Activated CD4-positive, CD25-positive, alpha-beta regulatory T cell treated with anti-CD3 and anti-CD28 coated beads, Interleukin-2, amount 50 U/mL, for 72 hours (primary cell): ENCODE results near the gene SMARCA4.
"Not testable (repeated sequence)": the region's sequence is repeated elsewhere in the genome, so short reads cannot be mapped to it uniquely, and the experiment has no call there.

ENCODE experiments used
- DNase-seq: peaks from one replicate; pipeline ENCODE4 v3.0.0; 2021

SMARCA4 gene

DNA sequence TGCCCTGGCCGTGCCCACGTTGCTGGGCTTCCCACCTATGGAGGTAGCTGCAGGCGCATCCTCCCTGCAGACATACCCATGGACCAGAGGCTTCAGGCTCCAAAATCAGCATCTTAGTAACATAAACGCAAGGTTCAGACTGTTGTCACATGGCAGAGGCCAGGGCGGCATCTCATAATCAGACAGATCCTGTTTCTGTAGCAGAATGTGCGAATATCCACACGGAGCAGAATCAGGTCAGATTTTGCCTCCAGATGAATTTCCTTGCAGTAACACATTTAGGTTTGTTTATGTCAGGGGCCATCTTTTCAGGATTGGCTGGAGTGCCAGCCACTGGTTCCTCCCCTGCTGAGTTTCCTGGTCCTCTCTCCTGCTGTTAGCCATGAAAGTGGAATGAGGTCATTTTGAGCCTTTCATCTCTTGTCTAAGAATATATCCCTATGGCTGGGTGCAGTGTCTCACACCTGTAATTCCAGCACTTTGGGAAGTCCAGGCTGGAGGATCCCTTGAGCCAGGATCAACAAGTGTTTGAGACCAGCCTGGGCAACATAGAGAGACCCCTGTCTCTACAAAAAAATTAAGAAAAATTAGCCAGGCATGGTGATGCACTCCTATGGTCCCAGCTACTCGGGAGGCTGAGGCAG is 20.5 kb downstream of the SMARCA4 start:
- DNase-seq: no peak

DNA sequence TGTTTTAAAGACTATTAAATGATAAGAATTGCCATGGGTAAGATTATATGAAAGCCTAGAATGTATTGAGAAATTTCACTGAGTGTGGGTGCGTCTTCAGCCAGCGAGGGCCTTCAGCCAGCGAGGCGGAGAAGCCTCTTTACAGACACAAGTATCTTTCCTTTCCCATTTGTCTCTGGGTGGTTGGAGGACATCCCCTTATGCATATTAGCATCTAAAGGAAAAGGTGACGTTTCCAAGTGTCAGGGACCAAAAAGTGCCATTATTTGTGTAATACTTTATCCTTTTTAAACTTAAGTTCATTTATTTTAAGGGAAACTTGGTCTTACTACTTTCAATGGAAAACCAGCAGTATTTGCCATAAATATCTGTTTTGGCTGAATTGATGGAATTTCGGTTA is 22.2 kb downstream of the SMARCA4 start:
- no peak for DNase-seq

DNA sequence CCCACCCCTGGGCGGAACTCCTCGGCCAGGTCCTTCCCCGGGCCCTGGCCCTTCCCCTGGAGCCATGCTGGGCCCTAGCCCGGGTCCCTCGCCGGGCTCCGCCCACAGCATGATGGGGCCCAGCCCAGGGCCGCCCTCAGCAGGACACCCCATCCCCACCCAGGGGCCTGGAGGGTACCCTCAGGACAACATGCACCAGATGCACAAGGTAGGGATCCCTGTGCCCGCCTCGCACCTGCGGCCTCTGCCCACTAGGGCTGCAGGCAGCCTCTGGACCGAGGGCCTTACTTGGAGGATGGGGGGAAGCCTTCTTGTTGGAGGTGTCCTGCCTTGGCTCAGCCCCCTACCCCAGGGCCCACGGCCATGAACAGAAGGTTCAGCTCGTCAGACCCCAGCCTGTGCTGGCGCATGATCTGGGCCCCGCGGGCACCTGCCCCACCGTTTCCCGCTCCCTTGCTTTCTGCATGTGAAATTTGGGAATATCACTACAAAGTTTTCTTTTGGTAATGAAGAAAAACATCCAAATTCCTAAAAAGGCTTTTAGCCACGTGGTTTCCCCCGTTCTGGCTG is 23.4 kb downstream of the SMARCA4 start:
- no peak for DNase-seq

DNA sequence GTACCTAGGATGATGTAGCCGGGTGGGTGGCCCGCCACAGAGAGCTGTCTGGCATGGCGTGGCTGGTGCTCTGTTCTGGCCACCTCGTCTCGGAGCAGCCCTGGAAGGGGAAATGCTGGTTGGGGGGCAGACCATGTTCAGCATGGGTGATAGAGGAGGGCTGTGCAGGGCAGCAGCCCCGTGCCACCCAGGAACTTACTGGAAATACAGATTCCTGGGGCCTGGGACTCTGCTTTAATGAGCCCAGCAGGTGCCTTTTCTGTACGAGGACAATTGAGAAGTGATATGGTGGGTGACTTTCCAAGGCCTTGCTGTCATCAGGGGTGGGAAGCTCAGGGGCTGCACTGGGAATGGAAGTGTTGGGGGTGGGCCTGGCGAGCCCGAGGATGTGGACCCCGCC is 24.7 kb downstream of the SMARCA4 start:
- DNase-seq: no peak

DNA sequence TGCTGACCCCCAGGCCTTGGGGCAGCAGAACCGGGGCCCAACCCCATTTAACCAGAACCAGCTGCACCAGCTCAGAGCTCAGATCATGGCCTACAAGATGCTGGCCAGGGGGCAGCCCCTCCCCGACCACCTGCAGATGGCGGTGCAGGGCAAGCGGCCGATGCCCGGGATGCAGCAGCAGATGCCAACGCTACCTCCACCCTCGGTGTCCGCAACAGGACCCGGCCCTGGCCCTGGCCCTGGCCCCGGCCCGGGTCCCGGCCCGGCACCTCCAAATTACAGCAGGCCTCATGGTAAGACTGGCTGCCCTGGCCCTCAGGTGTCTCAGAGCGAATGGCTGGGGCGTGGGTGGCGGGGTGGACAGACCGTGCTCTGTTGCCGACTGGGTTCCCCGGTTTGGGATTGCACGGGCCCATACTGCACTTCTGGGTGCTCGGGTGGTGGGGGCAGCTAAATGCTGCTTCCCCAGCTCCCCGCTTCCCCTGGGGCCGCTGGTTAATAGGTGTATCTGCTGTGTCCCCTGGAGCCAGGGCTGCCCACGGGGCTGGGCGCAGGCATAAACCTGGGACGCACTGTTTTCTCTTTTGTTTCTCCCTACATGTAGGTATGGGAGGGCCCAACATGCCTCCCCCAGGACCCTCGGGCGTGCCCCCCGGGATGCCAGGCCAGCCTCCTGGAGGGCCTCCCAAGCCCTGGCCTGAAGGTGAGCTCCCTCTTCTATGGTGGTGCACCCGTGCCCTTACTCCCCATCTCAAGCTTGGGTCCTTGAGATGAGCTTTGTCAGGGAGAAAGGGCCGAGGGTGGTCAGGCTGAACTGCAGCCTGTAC is 25.7 kb downstream of the SMARCA4 start:
- no peak for DNase-seq

DNA sequence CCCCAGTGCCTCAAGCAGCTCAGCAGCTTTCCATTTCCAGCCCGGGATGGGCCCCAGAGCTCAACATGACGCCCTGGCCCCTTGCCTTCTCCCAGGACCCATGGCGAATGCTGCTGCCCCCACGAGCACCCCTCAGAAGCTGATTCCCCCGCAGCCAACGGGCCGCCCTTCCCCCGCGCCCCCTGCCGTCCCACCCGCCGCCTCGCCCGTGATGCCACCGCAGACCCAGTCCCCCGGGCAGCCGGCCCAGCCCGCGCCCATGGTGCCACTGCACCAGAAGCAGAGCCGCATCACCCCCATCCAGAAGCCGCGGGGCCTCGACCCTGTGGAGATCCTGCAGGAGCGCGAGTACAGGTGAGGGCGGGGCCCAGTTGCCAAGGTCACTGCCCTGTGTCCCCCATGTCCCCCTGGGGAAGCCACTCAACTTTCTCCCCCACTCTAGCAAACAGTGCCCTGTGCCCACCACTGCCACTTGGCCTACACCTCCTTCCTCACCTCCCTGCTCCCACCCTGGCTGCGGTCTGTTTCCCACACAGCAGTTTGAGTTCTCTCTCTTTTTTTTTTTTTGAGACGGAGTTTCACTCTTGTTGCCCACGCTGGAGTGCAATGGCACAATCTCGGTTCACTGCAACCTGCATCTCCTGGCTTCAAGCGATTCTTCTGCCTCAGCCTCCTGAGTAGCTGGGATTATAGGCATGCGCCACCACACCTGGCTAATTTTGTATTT is 26.9 kb downstream of the SMARCA4 start:
- DNase-seq: no peak

DNA sequence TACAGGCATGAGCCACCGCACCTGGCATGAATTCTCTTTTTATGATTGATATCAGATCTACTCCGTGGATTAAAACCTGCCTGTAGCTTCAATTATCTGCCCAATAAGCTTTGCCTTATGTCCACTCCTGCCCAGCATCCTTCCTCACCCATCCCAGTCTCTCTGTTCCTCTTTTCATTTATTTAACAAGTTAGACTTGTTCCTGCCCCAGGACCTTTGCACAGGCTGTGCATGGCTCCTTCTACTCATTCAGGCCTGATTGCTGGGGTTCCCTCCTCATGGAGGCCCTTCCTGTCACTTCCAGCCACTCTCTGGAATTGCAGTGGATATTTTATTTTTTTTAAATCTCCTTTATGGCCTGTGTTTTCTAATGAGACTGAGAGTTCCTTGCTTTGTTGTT is 27.6 kb downstream of the SMARCA4 start:
- DNase-seq: no peak

DNA sequence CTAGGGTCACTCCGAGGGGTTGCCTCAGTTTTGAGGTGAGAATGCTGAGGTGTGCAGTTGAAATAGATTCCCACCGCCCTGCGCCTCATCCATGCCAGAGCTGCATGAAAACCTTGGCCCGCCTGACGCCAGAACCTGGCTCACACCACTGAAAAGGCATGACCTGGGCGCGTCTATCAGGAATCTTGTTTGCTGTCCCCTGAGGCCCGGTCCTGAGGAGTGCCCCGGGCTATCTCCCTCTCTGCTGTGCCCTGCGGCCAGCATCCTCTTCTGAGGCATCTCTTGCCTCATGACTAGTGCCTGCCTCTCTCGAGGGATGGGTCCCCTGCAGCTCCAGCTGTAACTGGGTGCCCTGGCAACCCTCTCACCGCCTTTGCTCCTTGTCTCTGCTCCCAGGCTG is 28.1 kb downstream of the SMARCA4 start:
- no peak for DNase-seq

DNA sequence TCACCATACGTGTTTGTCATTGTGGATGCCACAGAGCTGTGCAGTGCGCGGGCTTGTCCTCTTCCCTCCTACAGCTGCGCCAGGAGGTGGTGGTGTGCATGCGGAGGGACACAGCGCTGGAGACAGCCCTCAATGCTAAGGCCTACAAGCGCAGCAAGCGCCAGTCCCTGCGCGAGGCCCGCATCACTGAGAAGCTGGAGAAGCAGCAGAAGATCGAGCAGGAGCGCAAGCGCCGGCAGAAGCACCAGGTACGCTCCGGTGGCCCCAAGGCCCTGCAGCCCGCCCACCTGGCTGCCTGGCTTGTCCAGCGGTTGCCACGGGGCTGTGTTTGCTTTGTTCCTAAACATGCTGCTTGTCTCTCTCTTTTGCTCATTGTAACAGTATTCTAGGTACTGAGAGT is 30.2 kb downstream of the SMARCA4 start:
- no peak for DNase-seq

DNA sequence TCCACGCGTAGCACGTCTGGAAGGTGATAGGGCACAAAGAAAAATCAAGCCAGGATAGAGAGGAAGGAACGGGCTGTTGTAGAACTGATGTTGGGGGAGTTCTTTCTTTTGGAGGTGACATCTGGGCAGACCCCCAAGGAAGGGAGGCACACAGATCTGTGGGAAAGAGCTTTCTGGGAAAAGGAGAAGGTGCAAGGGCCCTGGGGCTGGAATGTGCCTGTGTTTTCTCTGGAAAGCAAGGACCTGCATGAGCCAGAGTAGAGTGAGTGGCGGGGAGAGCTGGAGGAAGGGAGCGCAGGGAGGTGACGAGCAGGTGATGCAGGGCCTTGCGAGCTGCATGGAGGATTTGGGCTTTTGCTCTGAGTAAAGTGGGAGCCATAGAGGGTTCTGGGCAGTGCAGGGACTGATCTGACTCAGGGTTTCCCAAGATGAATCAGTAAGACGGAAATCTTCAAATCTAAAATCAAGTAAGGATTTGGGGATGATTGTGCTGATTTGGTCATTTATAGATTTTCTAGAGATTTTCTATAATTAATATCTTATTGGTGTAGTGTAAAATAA is 30.8 kb downstream of the SMARCA4 start:
- DNase-seq: no peak

DNA sequence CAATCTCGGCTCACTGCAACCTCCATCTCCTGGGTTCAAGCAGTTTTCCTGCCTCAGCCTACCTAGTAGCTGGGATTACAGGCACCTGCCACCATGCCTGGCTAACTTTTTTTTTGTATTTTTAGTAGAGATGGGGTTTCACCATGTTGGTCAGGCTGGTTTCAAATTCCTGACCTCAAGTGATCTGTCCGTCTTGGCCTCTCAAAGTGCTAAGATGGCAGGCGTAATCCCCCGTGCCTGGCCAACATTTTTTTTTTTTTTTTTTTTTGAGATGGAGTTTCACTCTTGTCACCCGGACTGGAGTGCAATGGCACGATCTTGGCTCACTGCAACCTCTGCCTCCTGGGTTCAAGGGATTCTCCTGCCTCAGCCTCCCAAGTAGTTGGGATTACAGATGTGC is 31.3 kb downstream of the SMARCA4 start:
- not testable (repeated sequence) for DNase-seq

DNA sequence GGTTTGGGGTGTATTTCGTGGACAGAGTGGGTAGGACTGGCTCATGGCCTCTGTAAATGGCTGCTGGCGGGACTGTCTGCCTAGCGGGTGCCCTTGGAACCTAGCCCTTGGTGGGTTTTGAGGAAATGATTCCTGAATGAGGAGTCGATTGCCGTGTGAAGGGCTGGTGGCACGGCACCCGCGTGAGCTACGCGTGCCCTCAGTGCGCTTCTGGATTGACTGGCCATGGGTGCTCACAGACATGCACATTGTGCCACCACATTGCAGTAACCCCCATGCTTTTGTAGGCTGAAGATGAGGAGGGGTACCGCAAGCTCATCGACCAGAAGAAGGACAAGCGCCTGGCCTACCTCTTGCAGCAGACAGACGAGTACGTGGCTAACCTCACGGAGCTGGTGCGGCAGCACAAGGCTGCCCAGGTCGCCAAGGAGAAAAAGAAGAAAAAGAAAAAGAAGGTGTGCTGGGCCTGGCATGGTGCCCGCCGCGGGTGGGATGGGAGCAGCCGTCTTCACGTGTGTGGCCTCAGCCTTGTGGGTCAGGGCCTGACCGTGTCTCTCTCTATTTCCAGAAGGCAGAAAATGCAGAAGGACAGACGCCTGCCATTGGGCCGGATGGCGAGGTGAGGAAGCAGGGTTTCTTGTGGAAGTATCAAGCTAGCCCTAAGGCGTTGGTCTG is 35.2 kb downstream of the SMARCA4 start:
- DNase-seq: no peak

DNA sequence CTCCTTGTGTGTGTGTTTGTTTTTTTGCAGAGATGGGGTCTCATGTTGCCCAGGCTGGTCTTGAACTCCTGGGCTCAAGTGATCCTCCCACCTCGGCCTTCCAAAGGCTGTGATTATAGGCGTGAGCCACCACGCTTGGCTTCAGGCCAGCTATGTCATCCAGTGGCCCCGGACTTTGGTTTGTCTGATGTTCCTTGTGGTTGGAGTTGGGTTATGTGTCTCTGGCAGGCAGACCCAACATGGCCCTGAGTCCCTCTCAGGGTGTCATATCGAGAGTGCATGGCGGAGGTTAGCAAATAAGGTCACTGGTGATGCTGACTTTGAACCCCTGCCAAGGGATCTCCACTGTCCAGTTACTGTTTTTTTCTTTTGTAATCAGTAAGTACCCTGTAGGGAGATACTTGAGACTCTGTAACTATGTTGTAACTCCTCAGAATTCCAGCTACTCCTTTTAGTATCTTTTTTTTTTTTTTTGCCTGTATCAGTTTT is 37.3 kb downstream of the SMARCA4 start:
- no peak for DNase-seq

DNA sequence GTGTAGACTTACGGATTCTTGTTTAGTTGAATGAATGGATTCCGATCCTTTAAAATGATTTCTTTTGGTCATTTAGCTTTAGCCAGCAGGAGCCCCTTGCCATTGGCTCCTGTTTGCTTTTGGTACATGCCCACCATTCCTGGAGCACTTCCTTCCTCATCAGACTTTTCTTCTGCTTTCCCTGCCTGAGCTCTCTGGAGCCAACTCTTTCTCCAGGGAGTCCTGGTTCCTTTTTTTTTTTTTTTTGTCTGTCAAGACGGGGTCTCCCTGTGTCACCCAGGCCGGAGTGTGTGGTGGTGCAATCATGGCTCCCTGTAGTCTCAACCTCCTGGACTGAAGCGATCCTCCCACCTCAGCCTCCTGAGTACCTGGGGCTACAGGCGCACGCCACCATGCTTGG is 37.8 kb downstream of the SMARCA4 start:
- no peak for DNase-seq

DNA sequence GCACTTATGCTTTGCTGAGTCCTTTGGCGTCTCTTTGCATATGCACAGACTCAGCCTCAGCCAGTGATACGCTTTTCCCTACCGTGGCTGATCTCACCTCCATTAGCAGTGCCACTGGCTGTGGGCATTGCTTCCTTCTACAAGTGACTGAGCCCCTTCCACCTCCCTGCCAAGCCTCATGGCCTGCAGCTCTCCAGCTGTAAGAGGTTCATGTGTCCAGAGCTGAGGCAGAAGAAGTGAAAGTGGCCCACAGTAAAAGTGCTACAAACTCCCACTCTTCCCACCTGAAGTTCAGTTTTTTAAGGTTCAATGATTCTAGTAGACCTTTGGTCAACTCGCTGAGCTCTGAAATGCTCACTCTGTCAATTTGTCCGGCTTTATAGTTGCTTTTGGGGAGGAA is 44.7 kb downstream of the SMARCA4 start:
- DNase-seq: no peak

DNA sequence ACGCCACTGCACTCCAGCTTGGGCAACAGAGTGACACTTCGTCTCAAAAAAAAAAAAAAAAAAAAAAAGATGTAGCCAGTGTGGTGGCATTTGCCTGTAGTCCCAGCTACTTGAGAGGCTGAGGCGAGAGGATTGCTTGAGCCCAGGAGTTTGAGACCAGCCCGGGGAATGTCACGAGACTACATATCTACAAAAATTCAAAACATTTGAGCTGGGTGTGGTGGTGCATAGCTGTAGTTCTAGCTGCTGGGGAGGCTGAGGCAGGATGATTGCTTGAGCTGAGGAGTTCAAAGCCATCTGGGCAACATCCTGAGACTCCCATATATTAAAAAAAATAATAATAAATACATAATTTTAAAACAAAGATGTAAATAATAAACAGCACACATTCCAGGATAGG is 46.6 kb downstream of the SMARCA4 start:
- DNase-seq: no peak

DNA sequence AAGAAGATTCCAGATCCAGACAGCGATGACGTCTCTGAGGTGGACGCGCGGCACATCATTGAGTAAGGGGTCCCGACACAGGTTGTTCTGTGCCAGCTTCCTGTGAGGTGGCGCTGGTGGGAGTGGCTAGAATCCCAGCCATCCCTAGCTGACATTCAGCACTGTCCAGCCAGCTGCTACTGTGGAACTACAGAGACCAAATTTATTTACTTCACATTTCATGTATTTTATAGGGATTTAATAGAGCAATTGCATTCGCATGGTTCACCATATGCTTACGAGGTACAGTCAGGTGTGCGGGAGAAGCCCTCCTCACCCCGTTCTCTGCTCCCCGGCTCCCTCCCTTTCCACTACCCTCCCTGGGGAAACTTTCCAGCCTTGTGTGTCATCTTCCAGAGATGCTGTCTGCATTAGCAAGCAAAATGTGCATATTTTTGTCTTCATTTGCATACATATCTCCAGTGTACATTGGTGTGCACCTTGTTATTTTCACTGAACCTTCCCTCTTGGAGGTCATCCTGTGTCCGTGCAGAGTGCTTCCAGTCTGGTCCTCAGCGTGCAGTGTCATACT is 47.2 kb downstream of the SMARCA4 start:
- no peak for DNase-seq

DNA sequence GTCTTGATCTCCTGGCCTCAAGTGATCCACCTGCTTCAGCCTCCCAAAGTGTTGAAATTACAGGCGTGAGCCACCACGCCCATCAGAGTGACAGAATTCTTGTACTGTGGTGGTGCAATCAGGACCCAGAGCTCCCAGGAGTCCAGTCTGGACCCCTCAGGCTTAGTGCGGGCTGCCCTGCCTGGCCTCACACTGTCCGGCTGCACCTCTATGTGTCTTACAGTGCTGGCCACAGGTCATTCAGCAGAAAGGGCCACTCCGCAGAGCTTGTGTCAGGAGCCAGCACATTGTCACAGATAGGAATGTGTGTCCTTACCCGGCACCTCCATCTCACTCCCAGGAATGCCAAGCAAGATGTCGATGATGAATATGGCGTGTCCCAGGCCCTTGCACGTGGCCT is 49.2 kb downstream of the SMARCA4 start:
- DNase-seq: no peak

DNA sequence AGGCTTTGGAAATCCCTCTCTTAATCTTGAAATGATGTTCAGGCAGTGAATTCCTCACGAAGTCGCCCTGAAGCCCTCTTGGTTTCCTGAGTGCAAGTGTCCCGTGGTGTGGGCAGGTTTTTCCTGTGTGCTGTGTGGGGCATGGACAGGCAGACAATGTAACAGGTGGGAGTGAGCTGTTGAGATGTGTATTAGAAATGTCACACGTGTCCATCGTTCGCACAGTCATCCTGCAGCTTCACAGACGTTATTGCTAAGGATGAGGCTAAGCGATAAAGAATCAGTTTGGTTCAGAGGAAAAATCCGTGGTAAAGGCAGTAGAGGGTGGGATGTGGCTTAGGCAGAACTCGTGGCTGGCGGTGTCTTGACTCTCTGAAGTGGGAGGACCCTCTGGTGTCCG is 51.7 kb downstream of the SMARCA4 start:
- no peak for DNase-seq

DNA sequence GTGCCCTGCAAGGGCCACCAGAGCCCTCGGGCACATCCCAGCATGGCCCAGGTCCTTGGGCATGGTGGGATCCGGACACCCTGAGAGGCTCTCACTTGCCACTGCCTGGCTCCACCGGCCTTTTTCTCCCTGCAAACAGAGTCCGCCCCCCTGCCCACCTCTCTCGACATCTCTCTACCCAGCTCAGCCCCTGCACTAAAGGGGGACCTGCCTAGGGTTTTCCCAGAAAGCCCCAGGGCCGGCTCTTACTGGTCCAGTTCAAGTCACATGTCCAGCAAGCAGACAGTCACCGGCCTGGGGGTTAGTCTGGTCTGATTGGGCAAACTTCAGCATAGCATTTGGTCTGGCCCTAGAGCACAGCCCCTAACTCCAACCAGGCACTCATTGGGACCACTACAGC is 52.9 kb downstream of the SMARCA4 start:
- DNase-seq: no peak

DNA sequence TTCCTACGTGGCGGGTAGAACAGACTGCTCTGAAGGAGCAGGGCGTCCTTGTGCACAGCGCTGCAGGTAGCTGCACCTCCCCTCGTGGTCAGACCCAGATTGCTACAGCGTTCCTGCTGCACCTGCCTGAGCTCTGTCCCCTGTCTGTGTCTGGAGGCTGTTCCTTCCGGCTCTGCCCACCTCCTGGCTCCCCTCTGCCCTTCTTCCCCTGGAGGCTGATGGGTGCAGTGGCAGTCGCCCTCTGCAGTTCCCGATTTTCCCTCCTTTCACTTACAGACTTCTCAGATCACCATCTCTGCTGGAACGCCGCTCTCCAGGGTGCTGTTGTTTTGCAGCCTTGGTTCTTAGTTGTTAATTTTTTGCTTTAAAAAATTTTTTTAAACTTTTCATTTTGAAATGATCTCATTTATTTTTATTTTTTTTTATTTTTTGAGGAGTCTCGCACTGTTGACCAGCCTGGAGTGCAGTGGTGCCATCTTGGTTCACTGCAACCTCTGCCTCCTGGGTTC is 53.6 kb downstream of the SMARCA4 start:
- no peak for DNase-seq

DNA sequence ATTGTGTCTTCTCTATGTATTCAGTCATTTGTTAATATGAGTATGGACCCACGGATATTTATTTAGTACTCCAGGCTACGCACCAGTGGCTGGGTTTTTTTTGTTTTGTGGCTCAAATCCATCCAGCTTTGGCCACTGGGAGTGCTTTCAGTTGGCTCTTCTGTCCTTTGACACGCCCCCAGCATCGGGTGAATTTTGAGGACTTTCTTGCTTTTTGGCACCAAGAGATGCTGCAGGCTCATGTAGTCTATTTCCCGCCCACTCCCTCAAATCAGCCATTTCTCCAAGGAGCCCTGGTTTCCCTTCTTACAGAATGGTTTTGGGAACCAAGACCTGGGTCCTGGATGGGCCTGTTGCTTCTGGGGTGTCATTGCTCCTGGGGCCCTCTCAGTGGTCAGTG is 55.8 kb downstream of the SMARCA4 start:
- DNase-seq: no peak
